ENCODE measurements around the gene GSN.
A peak's percentile ranks its signal among the peaks of the same experiment; 100 is the strongest.

GSN gene

DNA sequence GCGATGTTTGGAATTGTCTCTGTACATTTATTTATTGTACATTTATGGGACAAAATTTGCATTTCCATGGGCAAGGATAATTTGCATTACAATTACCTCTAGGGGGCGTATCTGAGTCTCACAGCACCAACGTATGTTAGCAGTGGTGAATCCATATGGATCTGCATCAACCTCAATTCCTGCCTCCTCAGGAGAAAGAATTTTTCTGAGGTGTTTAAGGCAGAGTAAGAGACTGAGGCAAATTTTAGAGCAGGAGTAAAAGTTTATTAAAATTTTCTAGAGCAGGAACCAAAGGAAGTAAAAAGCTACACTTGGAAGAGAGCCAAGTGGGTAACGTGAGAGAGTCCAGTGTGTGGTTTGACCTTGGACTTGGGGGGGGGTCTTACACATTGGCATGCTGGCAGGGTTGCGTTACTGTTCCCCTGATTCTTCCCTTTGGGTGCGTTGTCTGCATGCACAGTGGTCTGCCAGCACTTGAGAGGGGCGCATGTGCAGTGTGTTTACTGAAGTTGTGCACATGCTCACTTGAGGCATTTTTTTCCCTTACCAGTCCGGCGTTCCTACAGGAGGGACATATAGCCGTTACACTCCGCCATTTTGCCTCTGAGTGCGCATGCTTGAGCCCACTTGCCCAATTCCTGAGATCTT, 45.3 kb upstream of the GSN start:
- Histone ChIP-seq H3K4me3 (ENCODE audit: low read depth in 1 of 2, low read length in 1 of 2) (no peak overlapping the region), H3K27ac (no peak overlapping the region), H3K36me3 (no peaks in the 10 kb centered on the region), H3K4me1 (ENCODE audit: control insufficient read depth in 1 of 2, insufficient read depth in 1 of 2, low read depth in 1 of 2, low read length in 1 of 2) (peaks cover 13 to 27% of the 10 kb centered on the region in 2 experiments), H3K27me3 (no peaks in the 10 kb centered on the region), H3K9me3 (no peaks in the 10 kb centered on the region)
- TF ChIP-seq, protein P1, sequence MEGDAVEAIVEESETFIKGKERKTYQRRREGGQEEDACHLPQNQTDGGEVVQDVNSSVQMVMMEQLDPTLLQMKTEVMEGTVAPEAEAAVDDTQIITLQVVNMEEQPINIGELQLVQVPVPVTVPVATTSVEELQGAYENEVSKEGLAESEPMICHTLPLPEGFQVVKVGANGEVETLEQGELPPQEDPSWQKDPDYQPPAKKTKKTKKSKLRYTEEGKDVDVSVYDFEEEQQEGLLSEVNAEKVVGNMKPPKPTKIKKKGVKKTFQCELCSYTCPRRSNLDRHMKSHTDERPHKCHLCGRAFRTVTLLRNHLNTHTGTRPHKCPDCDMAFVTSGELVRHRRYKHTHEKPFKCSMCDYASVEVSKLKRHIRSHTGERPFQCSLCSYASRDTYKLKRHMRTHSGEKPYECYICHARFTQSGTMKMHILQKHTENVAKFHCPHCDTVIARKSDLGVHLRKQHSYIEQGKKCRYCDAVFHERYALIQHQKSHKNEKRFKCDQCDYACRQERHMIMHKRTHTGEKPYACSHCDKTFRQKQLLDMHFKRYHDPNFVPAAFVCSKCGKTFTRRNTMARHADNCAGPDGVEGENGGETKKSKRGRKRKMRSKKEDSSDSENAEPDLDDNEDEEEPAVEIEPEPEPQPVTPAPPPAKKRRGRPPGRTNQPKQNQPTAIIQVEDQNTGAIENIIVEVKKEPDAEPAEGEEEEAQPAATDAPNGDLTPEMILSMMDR (IDR thresholded peaks at IDR 0.05): peak; percentile 68

DNA sequence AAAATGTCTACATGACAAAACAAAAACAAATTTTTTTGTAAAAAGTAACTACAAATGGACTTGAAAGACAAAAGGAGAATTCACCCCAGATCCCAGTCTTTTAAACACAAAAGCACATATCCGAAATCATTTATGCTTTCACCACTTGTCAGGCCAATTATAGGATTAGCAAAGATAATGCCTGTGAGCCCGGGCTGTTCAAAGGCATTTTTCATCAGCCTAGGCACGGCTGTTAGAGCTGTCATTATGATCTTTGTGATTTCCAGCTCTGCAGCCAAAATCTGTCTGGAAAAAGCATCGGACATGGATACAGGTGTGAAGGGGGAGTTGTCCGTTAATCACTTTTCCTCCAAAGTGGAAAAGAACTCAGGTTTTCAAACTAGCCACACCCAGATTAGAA, 42.7 kb upstream of the GSN start:
- Histone ChIP-seq H3K9me3 (no peaks in the 10 kb centered on the region), H3K4me3 (ENCODE audit: low read depth in 1 of 2, low read length in 1 of 2) (no peak overlapping the region), H3K4me1 (ENCODE audit: control insufficient read depth in 1 of 2, insufficient read depth in 1 of 2, low read depth in 1 of 2, low read length in 1 of 2) (peaks cover 23 to 36% of the 10 kb centered on the region in 2 experiments), H3K36me3 (no peaks in the 10 kb centered on the region), H3K27me3 (no peaks in the 10 kb centered on the region), H3K27ac (no peak overlapping the region)
- TF ChIP-seq, protein P1 (IDR thresholded peaks at IDR 0.05): no peak

DNA sequence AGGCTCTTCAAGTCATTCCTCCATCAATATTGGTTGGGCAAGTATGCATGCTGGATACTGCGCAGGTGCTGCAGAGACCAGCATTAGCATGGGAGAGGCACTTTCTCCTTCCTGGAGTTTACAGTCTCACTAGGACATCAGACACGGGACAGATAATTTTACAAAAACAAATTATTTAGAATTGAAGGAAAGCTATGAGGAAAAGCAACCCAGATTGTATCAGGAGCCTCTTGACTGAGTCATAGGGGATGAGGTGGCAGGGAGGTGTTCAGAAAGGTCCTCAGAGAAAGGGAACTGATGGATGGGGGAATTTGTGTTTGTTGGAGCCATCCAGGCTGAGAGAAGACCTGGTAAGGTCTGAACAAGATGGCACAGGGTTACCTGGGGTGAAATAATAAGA, 41.8 kb upstream of the GSN start:
- Histone ChIP-seq H3K36me3 (no peaks in the 10 kb centered on the region), H3K27ac (no peak overlapping the region), H3K27me3 (no peaks in the 10 kb centered on the region), H3K4me1 (ENCODE audit: control insufficient read depth in 1 of 2, insufficient read depth in 1 of 2, low read depth in 1 of 2, low read length in 1 of 2) (peaks cover 18 to 37% of the 10 kb centered on the region in 2 experiments), H3K4me3 (ENCODE audit: low read depth in 1 of 2, low read length in 1 of 2) (no peak overlapping the region), H3K9me3 (no peaks in the 10 kb centered on the region)
- TF ChIP-seq, protein P1 (IDR thresholded peaks at IDR 0.05): no peak

DNA sequence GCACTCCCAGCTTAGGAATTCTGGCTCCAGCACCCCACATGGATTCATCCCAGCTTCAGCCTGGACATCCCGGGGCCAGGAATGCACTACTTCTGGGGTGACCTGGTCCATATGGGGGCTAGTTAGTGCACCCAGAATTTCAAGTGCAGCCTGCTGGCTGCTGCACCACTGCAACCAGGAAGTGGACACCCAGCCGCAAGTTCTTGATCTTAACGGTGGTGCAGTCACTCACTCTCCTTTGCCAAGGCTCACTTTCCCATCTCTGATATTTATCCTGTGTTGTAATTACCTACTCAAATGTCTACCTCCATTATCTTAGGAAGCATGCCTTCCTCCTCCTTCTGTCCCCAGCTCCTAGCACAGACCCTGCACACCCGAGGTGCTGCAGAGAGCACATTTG, 40.1 kb upstream of the GSN start:
- no peaks in the 10 kb centered on the region for H3K27me3 ChIP-seq
- peak overlapping the region; percentile 21 for H3K27ac ChIP-seq
- H3K4me3 ChIP-seq (ENCODE audit: low read depth in 1 of 2, low read length in 1 of 2): no peak overlapping the region
- TF ChIP-seq, protein P1 (IDR thresholded peaks at IDR 0.05): no peak
- no peaks in the 10 kb centered on the region for H3K36me3 ChIP-seq
- H3K4me1 ChIP-seq (ENCODE audit: control insufficient read depth in 1 of 2, insufficient read depth in 1 of 2, low read depth in 1 of 2, low read length in 1 of 2): peaks cover 19 to 37% of the 10 kb centered on the region in 2 experiments
- H3K9me3 ChIP-seq: no peaks in the 10 kb centered on the region

DNA sequence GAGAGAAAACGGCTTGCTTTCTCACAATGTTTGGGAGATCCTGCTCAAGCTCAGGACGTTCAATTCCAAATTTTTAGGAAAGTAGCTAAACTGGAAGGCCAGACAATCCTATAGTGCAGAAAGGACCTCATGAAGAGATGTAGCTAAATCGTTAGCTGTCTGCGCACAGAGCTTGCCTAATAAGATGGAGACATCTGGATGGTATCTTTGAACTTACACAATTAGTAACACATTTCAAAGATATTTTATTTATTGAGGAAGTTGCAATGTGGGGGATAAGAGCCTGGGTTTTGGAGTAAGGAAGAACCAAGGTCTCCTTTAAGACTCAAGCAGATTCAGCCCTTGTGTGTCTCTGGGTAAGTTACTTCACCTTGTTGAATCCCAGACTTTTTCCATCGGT, 37.7 kb upstream of the GSN start:
- Histone ChIP-seq H3K36me3 (no peaks in the 10 kb centered on the region), H3K4me3 (ENCODE audit: low read depth in 1 of 2, low read length in 1 of 2) (no peak overlapping the region), H3K27me3 (no peaks in the 10 kb centered on the region), H3K27ac (no peak overlapping the region), H3K4me1 (ENCODE audit: control insufficient read depth in 1 of 2, insufficient read depth in 1 of 2, low read depth in 1 of 2, low read length in 1 of 2) (peaks cover 39 to 59% of the 10 kb centered on the region in 2 experiments), H3K9me3 (no peaks in the 10 kb centered on the region)
- TF ChIP-seq, protein P1 (IDR thresholded peaks at IDR 0.05): no peak

Measured in neutrophil (primary cell).